NCI-H510A (cell line): ENCODE results near the gene ANGEL2.
"Not testable (repeated sequence)": the region's sequence is repeated elsewhere in the genome, so short reads cannot be mapped to it uniquely, and the experiment has no call there.

ENCODE experiments used
- DNase-seq: peaks from one replicate; lab custom pipeline; 2025; lab: John Stamatoyannopoulos, UW

Gene ANGEL2

GRCh38 chr1:213017447-213018273 is 2.0 kb upstream of the ANGEL2 start:
- DNase-seq = no peak

DNA sequence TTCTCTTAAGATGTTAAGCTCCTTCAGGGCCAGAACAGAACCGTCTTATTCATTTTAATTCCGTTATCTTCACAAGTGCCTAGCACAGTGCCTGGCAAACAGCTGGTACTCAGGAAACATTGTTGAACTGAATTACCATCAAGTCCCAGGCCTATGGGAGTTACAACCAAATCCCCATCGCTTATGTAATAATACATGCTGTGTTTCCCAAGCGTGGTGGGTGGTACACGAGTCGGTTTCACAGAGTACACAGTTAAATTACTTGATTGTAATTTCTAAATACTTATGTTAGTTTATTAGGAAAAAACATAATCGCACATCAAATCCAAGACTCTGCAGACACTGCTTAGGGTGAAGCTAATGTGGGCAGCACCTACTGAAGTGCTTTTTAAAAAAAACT is 1.0 kb downstream of the ANGEL2 start:
- no peak for DNase-seq

GRCh38 chr1:213008564-213008963 is 7.1 kb downstream of the ANGEL2 start:
- DNase-seq = no peak

- no peak for DNase-seq
Measured at GRCh38 chr1:213003256-213003655, 12.4 kb downstream of the ANGEL2 start.

DNA sequence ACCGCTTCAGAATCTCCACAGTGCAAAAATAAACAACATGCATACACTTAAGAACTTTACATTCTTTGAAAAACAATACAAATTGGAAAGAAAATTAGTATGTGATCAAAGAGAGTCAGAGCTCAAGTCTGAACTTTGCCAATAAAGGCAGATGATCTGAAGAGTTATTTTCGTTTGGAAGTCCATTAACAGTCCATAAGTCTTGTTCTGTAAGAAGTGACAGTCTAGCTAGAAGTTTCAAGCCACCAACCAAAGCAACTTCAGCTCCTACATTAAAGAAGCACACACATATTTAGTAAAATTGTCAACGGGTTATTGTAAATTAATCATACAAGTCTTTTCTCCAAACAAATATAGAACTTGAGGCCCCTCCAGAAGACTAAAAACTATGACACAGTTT is 20.7 kb downstream of the ANGEL2 start:
- DNase-seq = no peak

DNA sequence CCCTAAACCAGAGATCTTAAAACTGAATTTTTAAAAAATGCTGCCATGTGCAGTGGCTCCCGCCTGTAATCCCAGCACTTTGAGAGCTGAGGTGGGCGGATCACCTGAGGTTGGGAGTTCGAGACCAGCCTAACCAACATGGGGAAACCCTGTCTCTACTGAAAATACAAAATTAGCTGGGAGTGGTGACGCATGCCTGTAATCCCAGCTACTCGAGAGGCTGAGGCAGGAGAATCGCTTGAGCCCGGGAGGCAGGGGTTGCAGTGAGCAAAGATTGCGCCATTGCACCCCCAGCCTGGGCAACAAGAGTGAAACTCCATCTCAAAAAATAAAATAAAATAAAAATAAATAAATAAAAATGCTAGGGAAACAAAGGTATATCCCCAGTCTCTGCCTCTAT is 21.7 kb downstream of the ANGEL2 start:
- not testable (repeated sequence) for DNase-seq

DNA sequence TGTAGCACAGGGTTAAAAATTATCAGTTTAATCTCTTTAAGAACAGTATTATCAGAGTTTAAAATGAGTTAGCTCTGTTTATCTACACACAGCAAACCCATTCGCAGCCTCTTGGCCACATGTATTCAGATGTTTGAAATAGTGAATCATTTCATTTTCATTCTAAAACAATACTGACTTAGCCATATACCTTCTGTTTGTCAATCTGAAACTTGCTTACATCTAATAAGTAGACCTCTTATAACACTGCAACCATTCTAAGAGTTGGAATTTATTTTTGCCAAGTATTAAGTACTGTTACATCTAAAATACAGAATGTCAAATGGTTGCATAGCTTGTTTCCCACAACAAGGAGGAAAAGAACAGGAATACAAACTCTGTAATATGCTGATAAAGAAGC is 25.4 kb downstream of the ANGEL2 start:
- no peak for DNase-seq

GRCh38 chr1:212987702-212988322 is 27.9 kb downstream of the ANGEL2 start:
- no peak for DNase-seq

GRCh38 chr1:212986551-212986950 is 29.1 kb downstream of the ANGEL2 start:
- DNase-seq = no peak

DNA sequence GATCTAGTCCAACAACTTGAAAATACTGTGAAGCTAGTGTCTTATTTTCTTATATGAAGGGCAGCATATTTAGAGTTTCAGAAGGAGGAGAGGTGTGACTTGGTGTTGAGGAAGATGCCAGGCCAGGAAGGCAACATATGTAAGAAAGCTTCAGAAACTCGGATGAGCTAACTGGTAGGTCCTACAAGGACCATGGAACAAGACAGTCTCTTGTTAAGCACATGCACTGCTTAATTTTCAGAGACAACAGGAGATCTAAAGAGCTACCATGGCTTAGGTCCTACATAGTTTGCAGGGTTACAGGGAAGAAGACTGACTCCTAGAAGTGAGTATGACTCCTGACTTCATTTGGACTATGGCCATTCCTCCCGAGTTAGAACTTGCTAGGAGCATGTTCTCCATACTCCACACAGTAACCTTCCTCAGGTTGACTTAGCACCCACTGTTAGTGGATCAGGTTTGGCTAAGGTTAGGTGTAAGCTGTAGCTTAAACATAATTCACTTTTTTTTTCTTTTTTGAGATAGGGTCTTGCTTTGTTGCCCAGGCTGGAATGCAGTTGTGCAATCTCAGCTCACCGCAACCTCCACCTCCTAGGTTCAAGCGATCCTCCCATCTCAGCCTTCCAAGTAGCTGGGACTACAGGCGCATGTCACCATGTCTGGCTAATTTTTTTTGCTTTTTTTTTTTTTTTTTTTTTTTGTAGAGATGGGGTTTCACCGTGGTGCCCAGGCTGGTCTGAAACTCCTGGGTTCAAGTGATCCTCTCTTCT is 31.0 kb downstream of the ANGEL2 start:
- no peak for DNase-seq

GRCh38 chr1:212983482-212983881 is 32.2 kb downstream of the ANGEL2 start:
- DNase-seq = no peak

DNA sequence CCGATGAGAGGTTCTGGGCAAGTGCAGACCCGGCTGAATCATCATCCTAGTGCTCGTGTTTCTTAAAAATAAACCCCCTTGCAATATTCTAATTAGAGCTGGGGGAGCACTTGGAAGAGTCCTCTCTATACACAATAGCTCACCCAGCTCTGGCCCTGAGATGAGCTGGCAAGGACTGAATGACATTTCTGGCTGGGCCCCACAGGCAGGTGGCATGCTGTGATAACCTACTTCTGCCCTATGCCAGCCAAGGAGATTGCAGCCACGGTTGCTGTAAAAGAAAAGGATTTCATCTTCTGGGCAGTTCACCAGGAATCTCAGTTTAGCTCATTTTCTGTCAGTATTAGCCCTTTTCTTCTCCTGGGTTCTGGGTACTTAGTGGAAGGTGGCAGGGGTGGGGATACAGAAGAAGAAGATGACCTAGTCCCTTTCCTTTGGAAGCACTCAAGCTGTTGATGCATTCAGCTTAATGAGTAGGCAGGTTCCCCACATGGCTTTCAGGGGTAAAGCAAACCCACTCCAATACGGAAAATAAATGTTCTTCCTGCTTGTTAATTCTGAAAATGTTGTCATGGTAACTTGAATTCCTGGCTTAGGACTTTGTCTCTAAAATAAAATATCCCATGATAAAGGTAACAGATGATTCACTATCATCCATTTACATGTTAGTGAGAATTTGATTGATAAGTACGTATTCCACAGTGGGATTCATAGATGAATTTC is 33.1 kb downstream of the ANGEL2 start:
- DNase-seq = no peak

GRCh38 chr1:212981571-212982328 is 33.9 kb downstream of the ANGEL2 start:
- no peak for DNase-seq

DNA sequence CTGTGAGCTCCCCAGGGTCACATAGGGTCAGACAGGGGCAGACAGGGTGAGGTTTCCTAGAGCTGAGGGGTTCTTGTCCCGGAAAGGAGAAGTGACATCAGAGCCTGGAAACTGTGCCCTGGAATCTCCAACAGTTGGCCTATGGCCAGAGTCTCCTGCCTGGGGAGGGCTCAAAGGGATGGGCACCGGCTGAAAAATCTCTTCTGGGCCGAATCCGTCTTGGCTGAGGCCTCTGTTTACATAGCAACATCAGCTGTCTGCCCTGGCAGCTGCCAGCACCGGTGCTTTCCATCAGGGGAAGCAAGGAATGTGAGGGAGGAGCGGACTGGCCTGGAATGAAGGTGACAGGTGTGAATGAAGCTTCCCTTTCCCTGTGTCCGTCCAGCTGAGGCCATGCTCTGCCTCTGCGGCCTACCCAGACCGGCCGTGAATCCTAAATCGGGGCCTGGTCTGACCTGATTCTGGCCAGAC is 34.6 kb downstream of the ANGEL2 start:
- DNase-seq = no peak

- no peak for DNase-seq
Measured at GRCh38 chr1:212980123-212980785, 35.4 kb downstream of the ANGEL2 start.

DNA sequence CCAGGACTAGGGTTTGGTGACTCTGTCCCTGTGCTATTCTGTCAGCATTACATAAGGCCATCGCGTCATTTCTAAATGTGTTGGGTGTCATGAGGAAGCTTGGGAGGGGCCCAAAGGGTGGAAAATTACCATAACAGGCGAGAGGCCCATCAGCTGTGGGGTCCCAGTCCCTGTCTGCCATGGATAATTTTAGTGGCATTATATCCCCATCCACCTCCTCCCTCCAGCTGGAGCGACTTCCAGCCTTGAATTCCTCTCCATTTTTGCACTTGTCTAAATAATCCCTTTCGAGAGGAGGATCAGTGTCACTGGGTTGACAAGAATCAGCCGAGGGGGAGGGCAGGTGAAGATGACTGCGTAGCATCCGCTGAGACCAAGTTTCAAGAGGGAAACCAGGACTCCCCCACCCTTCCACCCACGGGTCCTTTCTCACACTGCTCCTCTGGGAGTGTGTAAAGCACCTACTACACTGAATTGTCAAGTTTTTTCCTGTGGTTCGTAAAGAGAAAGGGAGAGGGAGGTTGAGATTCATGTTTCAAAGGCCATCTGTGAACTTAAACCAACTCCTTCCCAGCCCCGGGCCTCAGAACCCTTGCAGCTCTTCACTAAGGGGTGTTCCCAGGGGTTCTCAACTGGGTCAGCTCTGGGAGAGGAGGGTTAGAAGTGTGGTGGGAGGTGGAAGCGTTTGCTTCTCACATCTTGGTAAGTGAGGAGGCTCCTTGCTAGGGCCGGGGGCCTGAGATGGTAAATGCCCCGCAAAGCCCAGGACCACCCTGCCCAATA is 36.1 kb downstream of the ANGEL2 start:
- no peak for DNase-seq

- no peak for DNase-seq
Measured at GRCh38 chr1:212977781-212978645, 37.7 kb downstream of the ANGEL2 start.

DNA sequence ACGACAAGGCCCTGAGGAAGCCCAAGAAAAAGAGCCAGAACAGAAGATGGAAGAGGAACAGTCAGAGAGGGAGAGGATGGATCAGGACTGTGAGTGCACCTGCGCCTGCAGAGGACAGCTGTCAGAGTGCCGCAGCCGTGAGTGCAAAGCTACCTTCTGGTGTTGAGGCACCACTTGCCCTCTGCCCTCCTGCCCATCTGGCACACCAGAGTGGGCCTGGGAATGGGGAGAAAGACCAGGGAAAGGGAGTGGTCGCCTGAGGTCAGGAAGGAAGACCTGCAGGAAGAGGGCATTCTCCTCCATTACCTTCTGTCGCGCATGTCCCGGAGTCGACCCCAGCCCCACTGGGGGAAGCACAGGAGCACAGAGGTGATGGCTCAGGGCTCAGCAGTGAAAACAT is 39.1 kb downstream of the ANGEL2 start:
- no peak for DNase-seq
